A673 (cell line): ENCODE measurements around the gene TGM4. TPM values are rescaled to one million over a fixed set of nuclear protein-coding genes. Genes with fewer than 3 reads are reported as not detected.

ENCODE experiments used
- BruUV-seq: library from RNA; stranded (reverse); fragments of 400-500 nt; replicated peaks from 2 replicates; lab custom pipeline; 2021; lab: Mats Ljungman, UMichigan
- CTCF ChIA-PET: fragments of 300-600 bp; sonication (Branson Sonifier 250); formaldehyde crosslinking; loops from one replicate; lab custom pipeline; 2022; ENCODE audit warnings: antibody characterized with exemption; lab: Charles Lee
- POLR2A ChIA-PET: fragments of 300-600 bp; sonication (Branson Sonifier 250); formaldehyde crosslinking; loops from one replicate; lab custom pipeline; 2022; ENCODE audit warnings: antibody characterized with exemption; ENCODE audit not compliant: low non-redundant PET; lab: Charles Lee
- DNase-seq: peaks from one replicate; pipeline ENCODE4 v3.0.0-alpha.2; 2015; ENCODE audit warnings: low spot score
- H3K27ac ChIP-seq: fragments of 200-600 bp; sonication (generic); 2 replicates; pipeline ENCODE4 v1.5.1; 2016; ENCODE audit warnings: mixed run types, low read depth, mild to moderate bottlenecking, mixed read lengths, antibody characterized with exemption, low read length; ENCODE audit not compliant: poor library complexity, severe bottlenecking
- H3K27me3 ChIP-seq: fragments of 200-600 bp; sonication (generic); replicated peaks from 2 replicates; pipeline ENCODE4 v1.6.1; 2017; ENCODE audit warnings: mixed run types, low read depth, mild to moderate bottlenecking, mixed read lengths, antibody characterized with exemption, low read length; ENCODE audit not compliant: insufficient read depth, poor library complexity
- H3K36me3 ChIP-seq: fragments of 200-600 bp; sonication (generic); 2 replicates; pipeline ENCODE4 v1.6.1; 2016; ENCODE audit warnings: mixed run types, mild to moderate bottlenecking, mixed read lengths, antibody characterized with exemption, low read length; ENCODE audit not compliant: insufficient read depth, poor library complexity, severe bottlenecking
- H3K4me1 ChIP-seq: fragments of 200-600 bp; sonication (generic); 2 replicates; pipeline ENCODE4 v1.6.1; 2017; ENCODE audit warnings: mixed run types, mild to moderate bottlenecking, mixed read lengths, antibody characterized with exemption, low read length; ENCODE audit not compliant: insufficient read depth, poor library complexity, severe bottlenecking
- H3K4me3 ChIP-seq: fragments of 200-600 bp; sonication (generic); 2 replicates; pipeline ENCODE4 v1.5.1; 2016; ENCODE audit warnings: low read depth, mixed run types, mild to moderate bottlenecking, mixed read lengths, low read length; ENCODE audit not compliant: poor library complexity, severe bottlenecking
- H3K9me3 ChIP-seq: fragments of 200-600 bp; sonication (generic); 2 replicates; pipeline ENCODE4 v1.6.1; 2016; ENCODE audit warnings: mixed run types, low read depth, mild to moderate bottlenecking, mixed read lengths, antibody characterized with exemption, low read length; ENCODE audit not compliant: poor library complexity, severe bottlenecking
- CTCF ChIP-seq: fragments of 300-800, 200-600 bp; sonication (generic); conservative IDR thresholded peaks from 2 replicates; pipeline ENCODE4 v1.5.1; 2017; ENCODE audit warnings: low read depth, mild to moderate bottlenecking, antibody characterized with exemption, low read length, moderate library complexity, mixed read lengths
- EZH2 ChIP-seq: fragments of 200-600 bp; sonication (generic); IDR thresholded peaks from 2 replicates; pipeline ENCODE4 v1.6.1; 2017; ENCODE audit warnings: borderline replicate concordance, low read depth, mild to moderate bottlenecking, mixed read lengths, antibody characterized with exemption, low read length; ENCODE audit not compliant: poor library complexity, severe bottlenecking
- intact Hi-C: fragments of 100-400 bp; cut with micrococcal nuclease; formaldehyde crosslinking; loops from one replicate; pipeline ENCODE4 v1.10.0; 2022; ENCODE audit not compliant: unreplicated experiment
- total RNA-seq: library from RNA; stranded (reverse); gene quantifications from 2 replicates; pipeline ENCODE4 v1.2.3, GENCODE V29; 2021

The TGM4 gene
- total RNA-seq, 1 experiment from 2014 or later = 0.09 TPM

DNA sequence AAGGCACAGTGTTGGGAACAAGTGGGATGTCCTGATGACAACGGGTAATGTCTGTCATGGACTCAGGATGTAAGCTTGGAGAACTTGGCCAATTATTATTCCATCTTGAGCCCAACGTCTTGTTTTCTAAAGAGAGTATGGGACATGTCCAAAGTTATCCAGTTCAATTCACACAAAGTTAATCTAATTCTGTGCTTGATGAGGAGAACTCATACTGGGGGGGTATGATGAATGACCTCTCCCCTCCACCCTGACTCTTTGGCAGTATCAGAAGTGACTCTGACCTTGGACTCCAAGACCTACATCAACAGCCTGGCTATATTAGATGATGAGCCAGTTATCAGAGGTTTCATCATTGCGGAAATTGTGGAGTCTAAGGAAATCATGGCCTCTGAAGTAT is 36.3 kb downstream of the TGM4 start:
- ChIA-PET CTCF (no interaction called here), POLR2A (no interaction called here)
- DNase-seq = no peak
- Histone ChIP-seq H3K4me1 (peaks cover 7% of the 10 kb centered on the region), H3K9me3 (no peaks in the 10 kb centered on the region), H3K4me3 (no peak overlapping the region), H3K27ac (no peak overlapping the region), H3K27me3 (no peaks in the 10 kb centered on the region), H3K36me3 (no peaks in the 10 kb centered on the region)
- BruUV-seq = no TSS peak
- intact Hi-C loops = no loop called here
- no peak for TF ChIP-seq CTCF

DNA sequence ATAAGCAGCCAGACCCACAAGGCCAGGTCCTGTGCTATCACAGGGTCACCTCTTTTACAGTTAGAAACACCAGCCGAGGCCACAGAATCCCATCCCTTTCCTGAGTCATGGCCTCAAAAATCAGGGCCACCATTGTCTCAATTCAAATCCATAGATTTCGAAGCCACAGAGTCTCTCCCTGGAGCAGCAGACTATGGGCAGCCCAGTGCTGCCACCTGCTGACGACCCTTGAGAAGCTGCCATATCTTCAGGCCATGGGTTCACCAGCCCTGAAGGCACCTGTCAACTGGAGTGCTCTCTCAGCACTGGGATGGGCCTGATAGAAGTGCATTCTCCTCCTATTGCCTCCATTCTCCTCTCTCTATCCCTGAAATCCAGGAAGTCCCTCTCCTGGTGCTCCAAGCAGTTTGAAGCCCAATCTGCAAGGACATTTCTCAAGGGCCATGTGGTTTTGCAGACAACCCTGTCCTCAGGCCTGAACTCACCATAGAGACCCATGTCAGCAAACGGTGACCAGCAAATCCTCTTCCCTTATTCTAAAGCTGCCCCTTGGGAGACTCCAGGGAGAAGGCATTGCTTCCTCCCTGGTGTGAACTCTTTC is 39.6 kb downstream of the TGM4 start:
- peak; percentile 71 for DNase-seq
- POLR2A ChIA-PET = no interaction called here
- no peaks in the 10 kb centered on the region for H3K27me3 ChIP-seq
- peak; percentile 66 for TF ChIP-seq CTCF
- no peak for TF ChIP-seq EZH2
- CTCF ChIA-PET = interaction anchor here (1.2 kb wide), 1 partner anchor 10 kb away, joined by 3 read pairs; no protein-coding TSS in a partner anchor
- H3K9me3 ChIP-seq = no peaks in the 10 kb centered on the region
- H3K4me1 ChIP-seq = peaks cover 7% of the 10 kb centered on the region
- intact Hi-C loops = loop anchor here (1.0 kb wide), 1 partner anchor 381 kb away; no protein-coding TSS in a partner anchor
- no peaks in the 10 kb centered on the region for H3K36me3 ChIP-seq
- H3K27ac ChIP-seq = no peak overlapping the region
- BruUV-seq = no TSS peak
- no peak overlapping the region for H3K4me3 ChIP-seq

DNA sequence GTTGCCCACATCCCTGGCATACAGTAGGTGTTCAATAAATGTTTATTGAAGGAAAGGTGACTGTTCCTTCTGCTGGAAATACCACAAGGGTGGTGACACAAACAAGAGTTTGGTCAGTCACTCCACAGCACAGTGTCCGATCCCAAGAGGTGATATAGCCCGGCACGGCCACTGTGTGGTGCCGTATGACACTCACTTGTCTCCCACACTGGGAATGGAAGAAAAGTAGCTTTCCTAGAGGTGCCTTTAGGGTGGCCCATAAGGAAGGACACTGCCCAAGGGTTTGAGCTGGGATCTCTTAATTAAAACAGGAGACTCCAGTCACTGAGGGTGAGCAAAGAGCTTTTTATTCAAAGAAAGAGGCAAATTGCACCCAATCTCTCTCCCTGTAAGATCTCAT is 40.5 kb downstream of the TGM4 start:
- ChIA-PET POLR2A (no interaction called here), CTCF (interaction anchor here (0.6 to 1.2 kb wide), 3 partner anchors 9 to 61 kb away, joined by 3 to 17 read pairs (median 5); partner anchors contain the start of genes EXOSC7 and ZDHHC3)
- no peak overlapping the region for H3K4me3 ChIP-seq
- no peaks in the 10 kb centered on the region for H3K27me3 ChIP-seq
- H3K27ac ChIP-seq = peak overlapping the region; percentile 64
- H3K4me1 ChIP-seq = peaks cover 7% of the 10 kb centered on the region
- no peaks in the 10 kb centered on the region for H3K36me3 ChIP-seq
- BruUV-seq = no TSS peak
- H3K9me3 ChIP-seq = no peaks in the 10 kb centered on the region
- DNase-seq = peak; percentile 52
- intact Hi-C loops = loop anchor here (1.0 kb wide), 1 partner anchor 382 kb away; no protein-coding TSS in a partner anchor
- peak; percentile 57 for TF ChIP-seq CTCF
- no peak for TF ChIP-seq EZH2
